HCT116 (cell line): ENCODE results near the gene THAP3. TPM values are rescaled to one million over a fixed set of nuclear protein-coding genes. Genes with fewer than 3 reads are reported as not detected.

Experiments used
- ATAC-seq: fragments of 200-7000 bp; cut with Tn5 transposase; 2 replicates; pipeline ENCODE4 v1.9.1; 2020; ENCODE audit warnings: mild to moderate bottlenecking, moderate library complexity
- BruUV-seq: library from RNA; stranded (reverse); fragments of 400-500 nt; replicated peaks from 2 replicates; lab custom pipeline; 2021; lab: Mats Ljungman, UMichigan
- CTCF ChIA-PET: fragments of 300-600 bp; sonication (Branson Sonifier 250); formaldehyde crosslinking; loops from one replicate; lab custom pipeline; 2021; ENCODE audit warnings: antibody characterized with exemption; lab: Charles Lee
- POLR2A ChIA-PET: fragments of 300-600, 350-600 bp; sonication (Branson Sonifier 250); formaldehyde crosslinking; loops from one replicate; lab custom pipeline; 2021; ENCODE audit warnings: antibody characterized with exemption; lab: Charles Lee
- RAD21 ChIA-PET, 2 experiments: fragments of 300-600 bp; sonication (Branson Sonifier 250); formaldehyde crosslinking; loops; one replicate each; lab custom pipeline; 2023; ENCODE audit warnings: low total read pairs in 2 of 2; ENCODE audit not compliant: uncharacterized antibody in 2 of 2, unreplicated experiment in 2 of 2, low non-redundant PET in 1 of 2; lab: Charles Lee
- DNase-seq: peaks from one replicate; pipeline ENCODE4 v3.0.0-alpha.2; 2010; ENCODE audit warnings: low read depth, low spot score
- H2AFZ ChIP-seq: fragments of 200-600 bp; shearing (Covaris generic), sonication (generic); 2 replicates; pipeline ENCODE4 v1.6.1; 2017; ENCODE audit warnings: low read depth, mixed run types, mixed read lengths, antibody characterized with exemption, low read length; ENCODE audit not compliant: poor library complexity, severe bottlenecking
- H3K27ac ChIP-seq: 2 replicates; pipeline ENCODE4 v1.5.1; 2012; ENCODE audit warnings: low read depth, low read length
- H3K27me3 ChIP-seq: fragments of 200-600 bp; sonication (generic); 2 replicates; pipeline ENCODE4 v1.6.1; 2016; ENCODE audit warnings: mixed run types, low read length, mixed read lengths; ENCODE audit not compliant: insufficient read depth
- H3K36me3 ChIP-seq, 2 experiments: fragments of 200-500 bp in 1 of 2; fragments of 200-600 bp in 1 of 2; sonication (Bioruptor generic) in 1 of 2; sonication (generic) in 1 of 2; 2 replicates each; pipeline versions ENCODE4 v1.5.1 to v1.6.1; 2014 to 2016; ENCODE audit warnings: low read length in 2 of 2, inconsistent platforms in 1 of 2, mixed read lengths in 1 of 2, mixed run types in 1 of 2; ENCODE audit not compliant: insufficient read depth in 2 of 2, control insufficient read depth in 1 of 2
- H3K4me1 ChIP-seq, 2 experiments: fragments of 200-600 bp in 1 of 2; sonication (generic) in 1 of 2; 2 replicates each; pipeline versions ENCODE4 v1.5.1 to v1.6.1; 2012 to 2017; ENCODE audit warnings: low read length in 2 of 2, inconsistent platforms in 1 of 2, mild to moderate bottlenecking in 1 of 2, mixed read lengths in 1 of 2, mixed run types in 1 of 2, moderate library complexity in 1 of 2; ENCODE audit not compliant: insufficient read depth in 2 of 2, control insufficient read depth in 1 of 2
- H3K4me2 ChIP-seq: fragments of 200-600 bp; sonication (generic); 2 replicates; pipeline ENCODE4 v1.6.1; 2017; ENCODE audit warnings: mixed run types, low read length, mixed read lengths
- H3K4me3 ChIP-seq, 2 experiments: fragments of 200-600 bp in 1 of 2; sonication (generic) in 1 of 2; replicated peaks in 1 of 2; 2 replicates each; pipeline ENCODE4 v1.5.1; 2011 to 2016; ENCODE audit warnings: low read length in 2 of 2, control low read depth in 1 of 2, low read depth in 1 of 2, mild to moderate bottlenecking in 1 of 2, mixed read lengths in 1 of 2, mixed run types in 1 of 2
- H3K79me2 ChIP-seq: fragments of 200-600 bp; sonication (generic); 2 replicates; pipeline ENCODE4 v1.6.1; 2017; ENCODE audit warnings: mild to moderate bottlenecking, mixed run types, low read length, moderate library complexity, mixed read lengths; ENCODE audit not compliant: insufficient read depth
- H3K9ac ChIP-seq: fragments of 200-600 bp; sonication (generic); 2 replicates; pipeline ENCODE4 v1.6.1; 2016; ENCODE audit warnings: low read length, mixed read lengths
- H3K9me2 ChIP-seq: fragments of 200-600 bp; sonication (generic), shearing (Covaris generic); 2 replicates; pipeline ENCODE4 v1.6.1; 2017; ENCODE audit warnings: mixed run types, mild to moderate bottlenecking, moderate library complexity; ENCODE audit not compliant: insufficient read depth
- H3K9me3 ChIP-seq, 2 experiments: fragments of 200-500 bp in 1 of 2; fragments of 200-600 bp in 1 of 2; sonication (Bioruptor generic) in 1 of 2; sonication (generic) in 1 of 2; 2 replicates each; pipeline ENCODE4 v1.6.1; 2014 to 2017; ENCODE audit warnings: low read length in 2 of 2, mixed read lengths in 2 of 2, inconsistent platforms in 1 of 2, low read depth in 1 of 2, mild to moderate bottlenecking in 1 of 2, mixed run types in 1 of 2, moderate library complexity in 1 of 2; ENCODE audit not compliant: control insufficient read depth in 1 of 2, insufficient read depth in 1 of 2
- H4K20me1 ChIP-seq: fragments of 200-600 bp; sonication (generic), shearing (Covaris generic); 2 replicates; pipeline ENCODE4 v1.6.1; 2017; ENCODE audit warnings: mixed run types, mild to moderate bottlenecking, moderate library complexity; ENCODE audit not compliant: insufficient read depth
- ATF3 ChIP-seq: IDR thresholded peaks from 2 replicates; pipeline ENCODE4 v1.6.1; 2012
- CBX3 ChIP-seq: IDR thresholded peaks from 2 replicates; pipeline ENCODE4 v1.6.1; 2012; ENCODE audit warnings: low read depth
- CEBPB ChIP-seq: IDR thresholded peaks from 2 replicates; pipeline ENCODE4 v1.6.1; 2012; ENCODE audit warnings: low read depth
- ELF1 ChIP-seq: IDR thresholded peaks from 2 replicates; pipeline ENCODE4 v1.6.1; 2012; ENCODE audit warnings: low read depth, borderline replicate concordance
- EZH2 ChIP-seq: fragments of 200-600 bp; sonication (generic); IDR thresholded peaks from 2 replicates; pipeline ENCODE4 v1.6.1; 2017; ENCODE audit warnings: antibody characterized with exemption, mixed run types
- FOSL1 ChIP-seq: IDR thresholded peaks from 2 replicates; pipeline ENCODE4 v1.6.1; 2012; ENCODE audit warnings: low read depth
- POLR2A ChIP-seq: IDR thresholded peaks from 2 replicates; pipeline ENCODE4 v1.7.0; 2011; ENCODE audit warnings: borderline replicate concordance; ENCODE audit not compliant: insufficient read depth, insufficient read length; ENCODE audit errors: extremely low read depth
- RAD21 ChIP-seq: IDR thresholded peaks from 2 replicates; pipeline ENCODE4 v1.6.1; 2012; ENCODE audit warnings: low read depth, mild to moderate bottlenecking
- REST ChIP-seq: IDR thresholded peaks from 2 replicates; pipeline ENCODE4 v1.6.1; 2012; ENCODE audit warnings: low read depth
- SP1 ChIP-seq: IDR thresholded peaks from 2 replicates; pipeline ENCODE4 v1.6.1; 2012; ENCODE audit warnings: low read depth
- YY1 ChIP-seq: IDR thresholded peaks from 2 replicates; pipeline ENCODE4 v1.6.1; 2011; ENCODE audit warnings: low read length, low read depth, moderate library complexity, mild to moderate bottlenecking; ENCODE audit not compliant: insufficient replicate concordance; ENCODE audit errors: extremely low read depth
- ZFX ChIP-seq: fragments of 450-650 bp; IDR thresholded peaks from 2 replicates; pipeline ENCODE4 v1.6.1; 2017
- intact Hi-C: fragments of 100-400 bp; cut with micrococcal nuclease; formaldehyde crosslinking; loops from 2 replicates; pipeline ENCODE4 v1.10.0; 2022
- total RNA-seq: library from RNA; stranded (reverse); gene quantifications from one replicate; pipeline ENCODE4 v1.2.1, GENCODE V29; 2021; ENCODE audit not compliant: unreplicated experiment
- TF ChIP-seq, protein P1 (sequence below), 3 experiments: fragments of 200-600 bp in 1 of 3; sonication (generic) in 1 of 3; IDR thresholded peaks in 2 of 3; conservative IDR thresholded peaks in 1 of 3; 2 replicates each; pipeline ENCODE4 v1.5.1; 2012 to 2017; ENCODE audit warnings: low read depth in 2 of 3, low read length in 2 of 3, antibody characterized with exemption in 1 of 3, borderline replicate concordance in 1 of 3, control low read depth in 1 of 3, mild to moderate bottlenecking in 1 of 3, mixed read lengths in 1 of 3, mixed run types in 1 of 3, moderate library complexity in 1 of 3; ENCODE audit not compliant: insufficient read depth in 1 of 3

Gene THAP3
- total RNA-seq, 1 experiment from 2014 or later: 23.1 TPM

- TF ChIP-seq REST: no peak
- no peak for TF ChIP-seq ZFX
- no peak for TF ChIP-seq CBX3
- TF ChIP-seq, protein P1, sequence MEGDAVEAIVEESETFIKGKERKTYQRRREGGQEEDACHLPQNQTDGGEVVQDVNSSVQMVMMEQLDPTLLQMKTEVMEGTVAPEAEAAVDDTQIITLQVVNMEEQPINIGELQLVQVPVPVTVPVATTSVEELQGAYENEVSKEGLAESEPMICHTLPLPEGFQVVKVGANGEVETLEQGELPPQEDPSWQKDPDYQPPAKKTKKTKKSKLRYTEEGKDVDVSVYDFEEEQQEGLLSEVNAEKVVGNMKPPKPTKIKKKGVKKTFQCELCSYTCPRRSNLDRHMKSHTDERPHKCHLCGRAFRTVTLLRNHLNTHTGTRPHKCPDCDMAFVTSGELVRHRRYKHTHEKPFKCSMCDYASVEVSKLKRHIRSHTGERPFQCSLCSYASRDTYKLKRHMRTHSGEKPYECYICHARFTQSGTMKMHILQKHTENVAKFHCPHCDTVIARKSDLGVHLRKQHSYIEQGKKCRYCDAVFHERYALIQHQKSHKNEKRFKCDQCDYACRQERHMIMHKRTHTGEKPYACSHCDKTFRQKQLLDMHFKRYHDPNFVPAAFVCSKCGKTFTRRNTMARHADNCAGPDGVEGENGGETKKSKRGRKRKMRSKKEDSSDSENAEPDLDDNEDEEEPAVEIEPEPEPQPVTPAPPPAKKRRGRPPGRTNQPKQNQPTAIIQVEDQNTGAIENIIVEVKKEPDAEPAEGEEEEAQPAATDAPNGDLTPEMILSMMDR (IDR thresholded peaks at IDR 0.05 in 2 of 3, conservative IDR thresholded peaks at IDR 0.05 in 1 of 3; ENCODE audit: borderline replicate concordance in 1 of 3, insufficient read depth in 1 of 3, low read depth in 2 of 3, low read length in 2 of 3): no peak
- no peak for TF ChIP-seq YY1
Observed at GRCh38 chr1:6586404-6586816, 38.3 kb upstream of the THAP3 start (continued).

GRCh38 chr1:6587261-6588005, 37.2 kb upstream of the THAP3 start:
- no peak overlapping the region for H3K4me2 ChIP-seq
- no peaks in the 10 kb centered on the region for H3K4me1 ChIP-seq
- DNase-seq (no peak), ATAC-seq (no peak)
- no peaks in the 10 kb centered on the region for H4K20me1 ChIP-seq
- no TSS peak for BruUV-seq
- CTCF ChIA-PET: no interaction called here
- H3K36me3 ChIP-seq: peaks cover 9 to 20% of the 10 kb centered on the region in 2 experiments; a peak in 3 of 4 replicates
- H3K9me2 ChIP-seq: no peaks in the 10 kb centered on the region
- no peak overlapping the region for H2AFZ ChIP-seq
- no peak overlapping the region for H3K4me3 ChIP-seq
- intact Hi-C loops: no loop called here
- TF ChIP-seq, protein P1 (IDR thresholded peaks at IDR 0.05 in 2 of 3, conservative IDR thresholded peaks at IDR 0.05 in 1 of 3; ENCODE audit: borderline replicate concordance in 1 of 3, insufficient read depth in 1 of 3, low read depth in 2 of 3, low read length in 2 of 3): no peak
- TF ChIP-seq ATF3 (no peak), ELF1 (no peak), POLR2A (no peak), FOSL1 (no peak), EZH2 (no peak), SP1 (no peak), CEBPB (no peak), ZFX (no peak), RAD21 (no peak)
- no peak overlapping the region; the same call in 1 of the 2 replicates for H3K27ac ChIP-seq
- peaks cover 10% of the 10 kb centered on the region; the same call in 1 of the 2 replicates for H3K79me2 ChIP-seq
- no peaks in the 10 kb centered on the region for H3K27me3 ChIP-seq
- H3K9ac ChIP-seq: no peak overlapping the region
- POLR2A ChIA-PET: no interaction called here
- RAD21 ChIA-PET: no interaction called here
- H3K9me3 ChIP-seq: no peaks in the 10 kb centered on the region
